OCI-LY7 (cell line): ENCODE data around the gene CFAP157. TPM values are rescaled to one million over a fixed set of nuclear protein-coding genes. Genes with fewer than 3 reads are reported as not detected.

Source experiments
- BruUV-seq: library from RNA; stranded (reverse); fragments of 400-500 nt; replicated peaks from 2 replicates; lab custom pipeline; 2021; lab: Mats Ljungman, UMichigan
- CTCF ChIA-PET: fragments of 300-600 bp; sonication (Branson Sonifier 250); formaldehyde crosslinking; loops from one replicate; lab custom pipeline; 2022; ENCODE audit warnings: antibody characterized with exemption; ENCODE audit not compliant: unreplicated experiment; lab: Charles Lee
- POLR2A ChIA-PET: fragments of 300-600 bp; sonication (Branson Sonifier 250); formaldehyde crosslinking; loops from one replicate; lab custom pipeline; 2022; ENCODE audit warnings: antibody characterized with exemption; lab: Charles Lee
- DNase-seq: peaks from one replicate; pipeline ENCODE4 v3.0.0-alpha.2; 2015; ENCODE audit warnings: low spot score
- H2AFZ ChIP-seq: fragments of 200-600 bp; sonication (generic), shearing (Covaris generic); 2 replicates; pipeline ENCODE4 v1.6.1; 2014; ENCODE audit warnings: mild to moderate bottlenecking, antibody characterized with exemption, low read length, moderate library complexity
- H3K27ac ChIP-seq: fragments of 200-600 bp; sonication (generic); 2 replicates; pipeline ENCODE4 v1.5.1; 2014; ENCODE audit warnings: mixed run types, low read depth, mild to moderate bottlenecking, moderate library complexity, low read length, inconsistent platforms; ENCODE audit not compliant: poor library complexity, severe bottlenecking
- H3K36me3 ChIP-seq: fragments of 200-600 bp; sonication (generic); 2 replicates; pipeline ENCODE4 v1.6.1; 2014; ENCODE audit warnings: mild to moderate bottlenecking, antibody characterized with exemption, low read length, moderate library complexity, mixed read lengths; ENCODE audit not compliant: insufficient read depth
- H3K4me1 ChIP-seq: fragments of 200-600 bp; sonication (generic); 2 replicates; pipeline ENCODE4 v1.5.1; 2014; ENCODE audit warnings: mild to moderate bottlenecking, low read length; ENCODE audit not compliant: insufficient read depth, poor library complexity, severe bottlenecking
- H3K4me2 ChIP-seq: fragments of 200-600 bp; sonication (generic); 2 replicates; pipeline ENCODE4 v1.6.1; 2014; ENCODE audit warnings: mild to moderate bottlenecking, low read length
- H3K4me3 ChIP-seq: fragments of 200-600 bp; sonication (generic); 2 replicates; pipeline ENCODE4 v1.5.1; 2014; ENCODE audit warnings: mild to moderate bottlenecking, low read depth, low read length; ENCODE audit not compliant: poor library complexity, severe bottlenecking
- H3K79me2 ChIP-seq: fragments of 200-600 bp; sonication (generic); 2 replicates; pipeline ENCODE4 v1.6.1; 2016; ENCODE audit warnings: low read depth, mild to moderate bottlenecking, low read length, moderate library complexity, mixed read lengths; ENCODE audit not compliant: insufficient read depth
- H3K9me2 ChIP-seq: fragments of 200-600 bp; sonication (generic); 2 replicates; pipeline ENCODE4 v1.6.1; 2016; ENCODE audit warnings: mild to moderate bottlenecking, low read length, mixed read lengths; ENCODE audit not compliant: insufficient read depth
- H3K9me3 ChIP-seq: fragments of 200-600 bp; sonication (generic); 2 replicates; pipeline ENCODE4 v1.6.1; 2014; ENCODE audit warnings: mild to moderate bottlenecking, mixed run types, low read length, mixed read lengths
- H4K20me1 ChIP-seq: fragments of 200-600 bp; sonication (generic); 2 replicates; pipeline ENCODE4 v1.6.1; 2014; ENCODE audit warnings: mild to moderate bottlenecking, antibody characterized with exemption, low read length, moderate library complexity, mixed read lengths; ENCODE audit not compliant: insufficient read depth
- CTCF ChIP-seq: fragments of 200-600 bp; sonication (generic); conservative IDR thresholded peaks from 2 replicates; pipeline ENCODE4 v1.5.1; 2014; ENCODE audit warnings: mild to moderate bottlenecking, antibody characterized with exemption, low read length, moderate library complexity, mixed read lengths
- EZH2phosphoT487 ChIP-seq: fragments of 200-600 bp; sonication (generic); IDR thresholded peaks from 2 replicates; pipeline ENCODE4 v1.6.1; 2018; ENCODE audit warnings: low read depth, borderline replicate concordance, mild to moderate bottlenecking, mixed run types, antibody characterized with exemption, low read length, moderate library complexity, mixed read lengths
- intact Hi-C: fragments of 100-400 bp; cut with micrococcal nuclease; formaldehyde crosslinking; loops from one replicate; pipeline ENCODE4 v1.10.0; 2022; ENCODE audit not compliant: unreplicated experiment
- total RNA-seq, 2 experiments: library from RNA; depleted of rRNA in 1 of 2; stranded (reverse); fragments of >200 nt in 1 of 2; shearing (Covaris generic) in 1 of 2; gene quantifications; 2 replicates each; pipeline ENCODE4 v1.2.3, GENCODE V29; 2014 to 2022

CFAP157 gene
- total RNA-seq, 2 experiments from 2014 or later = 0.13 to 0.22 TPM

DNA sequence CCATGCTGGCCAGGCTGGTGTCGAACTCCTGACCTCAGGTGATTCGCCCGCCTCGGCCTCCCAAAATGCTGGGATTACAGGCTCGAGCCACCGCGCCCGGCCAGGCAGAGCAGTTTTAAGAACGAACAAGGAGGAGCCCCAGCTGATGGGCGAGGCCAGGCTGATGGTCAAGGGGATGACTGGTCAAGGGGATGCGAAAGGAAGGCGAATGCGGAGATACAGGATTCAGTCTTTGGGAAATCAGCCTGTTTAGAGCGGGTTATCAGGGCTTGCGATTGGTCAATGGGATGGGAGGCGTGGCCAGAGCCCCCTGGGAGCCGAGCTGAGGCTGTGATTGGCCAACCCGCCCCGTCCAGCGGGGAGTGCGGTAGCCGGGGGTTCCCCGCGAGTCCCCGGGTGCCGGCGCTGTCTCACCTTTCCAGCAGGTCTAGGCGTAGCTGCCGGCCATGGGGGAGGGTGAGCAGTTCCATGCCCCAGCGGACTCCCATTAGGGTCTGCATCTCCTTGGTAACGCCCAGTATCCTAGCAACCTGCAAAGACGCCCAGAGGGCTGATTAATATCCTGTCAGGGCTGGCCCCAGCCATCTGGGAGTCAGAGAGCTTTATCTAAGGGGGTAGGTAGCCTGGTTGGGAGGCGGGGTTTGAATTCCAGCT lies 35.8 kb downstream of the CFAP157 start:
- TF ChIP-seq CTCF (no peak), EZH2phosphoT487 (no peak)
- no peak overlapping the region for H3K4me2 ChIP-seq
- H2AFZ ChIP-seq = no peak overlapping the region
- H3K4me3 ChIP-seq = no peak overlapping the region
- no peak for DNase-seq
- H3K36me3 ChIP-seq = peaks cover 70% of the 10 kb centered on the region
- no peaks in the 10 kb centered on the region for H3K4me1 ChIP-seq
- H4K20me1 ChIP-seq = no peaks in the 10 kb centered on the region
- ChIA-PET POLR2A (no interaction called here), CTCF (no interaction called here)
- no peak overlapping the region for H3K27ac ChIP-seq
- no peaks in the 10 kb centered on the region for H3K9me2 ChIP-seq
- no peaks in the 10 kb centered on the region for H3K9me3 ChIP-seq
- intact Hi-C loops = no loop called here
- BruUV-seq = no TSS peak
- H3K79me2 ChIP-seq = no peaks in the 10 kb centered on the region

GRCh38 chr9:127744398-127745110 lies 37.8 kb downstream of the CFAP157 start:
- no peak overlapping the region for H3K27ac ChIP-seq
- POLR2A ChIA-PET = interaction anchor here (0.5 to 1.2 kb wide), 4 partner anchors 10 to 1523 kb away, joined by 3 to 6 read pairs (median 4); no protein-coding TSS in a partner anchor

More at GRCh38 chr9:127744398-127745110, 37.8 kb downstream of the CFAP157 start:
- Histone ChIP-seq H3K9me3 (no peaks in the 10 kb centered on the region), H3K9me2 (no peaks in the 10 kb centered on the region), H3K4me1 (no peaks in the 10 kb centered on the region), H3K4me2 (no peak overlapping the region), H4K20me1 (no peaks in the 10 kb centered on the region), H2AFZ (no peak overlapping the region), H3K4me3 (no peak overlapping the region), H3K79me2 (no peaks in the 10 kb centered on the region), H3K36me3 (peaks cover 74% of the 10 kb centered on the region)
- BruUV-seq = no TSS peak
- intact Hi-C loops = no loop called here
- no peak for DNase-seq
- TF ChIP-seq EZH2phosphoT487 = no peak
- TF ChIP-seq CTCF = no peak
- CTCF ChIA-PET = interaction anchor here (0.6 kb wide), 1 partner anchor 58 kb away, joined by 3 read pairs; no protein-coding TSS in a partner anchor
